ENCODE measurements around the gene APOO.

The APOO gene

DNA sequence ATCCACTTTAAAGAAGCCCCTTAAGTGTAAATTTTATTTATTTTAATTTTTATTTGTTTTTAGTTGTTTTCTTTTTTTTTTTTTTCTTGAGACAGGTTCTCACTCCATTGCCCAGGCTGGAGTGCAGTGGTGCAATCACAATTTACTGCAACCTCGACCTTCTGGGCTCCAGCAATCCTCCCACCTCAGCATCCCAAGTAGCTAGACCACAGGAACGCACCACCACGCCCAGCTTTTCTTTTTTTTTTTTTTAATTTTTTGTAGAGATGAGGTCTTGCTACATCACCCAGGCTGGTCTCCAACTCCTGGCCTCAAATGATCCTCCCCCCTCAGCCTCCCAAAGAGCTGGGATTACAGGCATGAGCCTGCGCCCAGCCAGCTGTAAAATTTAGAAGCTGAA is 118.8 kb downstream of the APOO start:
- no peak for DNase-seq (ENCODE audit: extremely low read depth in 1 of 2, low read depth in 1 of 2)

DNA sequence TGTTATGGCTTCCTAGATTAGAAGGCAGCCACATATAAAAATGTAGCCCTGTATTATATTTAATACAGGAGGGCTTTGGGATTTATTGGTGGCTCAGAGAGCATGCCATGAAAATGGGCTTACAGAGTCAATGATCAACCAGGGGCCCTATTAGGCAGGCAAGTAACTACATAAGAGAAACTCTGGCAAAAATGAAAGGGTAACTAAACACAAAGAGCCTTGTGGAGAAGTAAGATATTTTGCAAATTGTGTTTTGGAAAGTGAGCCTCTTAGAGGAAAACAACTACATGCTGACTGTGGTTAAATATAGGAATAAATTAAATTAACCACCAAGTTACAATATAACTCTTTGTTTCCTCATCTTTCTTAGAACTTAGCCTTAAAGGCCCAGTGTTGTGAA is 119.2 kb downstream of the APOO start:
- no peak for DNase-seq (ENCODE audit: extremely low read depth in 1 of 2, low read depth in 1 of 2)

DNA sequence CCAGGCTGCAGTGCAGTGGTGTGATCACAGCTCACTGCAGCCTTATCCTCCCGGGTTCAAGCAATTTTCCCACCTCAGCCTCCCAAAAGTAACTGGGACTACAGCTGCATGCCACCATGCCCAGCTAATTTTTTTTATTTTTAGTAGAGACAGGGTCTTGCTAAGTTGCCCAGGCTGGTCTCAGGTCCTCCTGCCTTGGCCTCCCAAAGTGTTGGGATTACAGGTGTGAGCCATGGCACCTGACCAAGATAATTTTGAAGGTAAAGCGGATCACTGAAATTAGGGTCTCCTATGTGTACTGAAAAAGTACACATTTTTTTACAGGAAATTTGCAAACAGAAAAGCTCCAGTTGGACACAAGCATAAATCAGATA is 120.0 kb downstream of the APOO start:
- DNase-seq (ENCODE audit: extremely low read depth in 1 of 2, low read depth in 1 of 2): no peak

DNA sequence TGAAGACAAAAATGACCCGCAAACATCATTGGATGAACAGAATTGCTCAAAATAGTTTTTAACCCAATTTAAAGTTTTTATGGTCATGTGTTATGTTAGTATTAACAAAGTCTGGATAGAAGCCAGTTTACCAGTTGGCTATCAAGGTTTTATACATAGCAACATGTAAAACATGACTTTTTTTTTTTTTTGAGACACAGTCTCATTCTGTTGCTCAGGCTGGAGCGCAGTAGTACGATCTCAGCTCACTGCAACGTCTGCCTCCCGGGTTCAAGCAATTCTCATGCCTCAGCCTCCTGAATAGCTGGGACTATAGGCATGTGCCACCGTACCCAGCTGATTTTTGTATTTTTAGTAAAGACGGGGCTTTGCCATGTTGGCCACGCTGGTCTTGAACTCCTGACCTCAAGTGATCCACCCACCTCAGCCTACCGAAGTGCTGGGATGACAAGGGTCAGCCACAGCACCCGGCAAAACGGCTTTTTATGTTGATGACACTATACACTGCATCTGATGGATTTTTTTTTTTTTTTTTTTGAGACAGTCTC is 121.4 kb downstream of the APOO start:
- no peak for DNase-seq (ENCODE audit: extremely low read depth in 1 of 2, low read depth in 1 of 2)

DNA sequence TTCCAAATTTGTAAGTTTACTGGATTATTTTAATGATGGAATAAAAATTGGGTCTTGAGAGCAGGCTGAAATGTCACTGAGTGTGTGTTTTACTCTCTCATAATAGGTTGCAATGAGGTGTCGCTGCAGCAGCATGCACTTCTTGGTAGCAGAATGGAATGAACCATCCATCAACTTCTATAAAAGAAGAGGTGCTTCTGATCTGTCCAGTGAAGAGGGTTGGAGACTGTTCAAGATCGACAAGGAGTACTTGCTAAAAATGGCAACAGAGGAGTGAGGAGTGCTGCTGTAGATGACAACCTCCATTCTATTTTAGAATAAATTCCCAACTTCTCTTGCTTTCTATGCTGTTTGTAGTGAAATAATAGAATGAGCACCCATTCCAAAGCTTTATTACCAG is 122.2 kb downstream of the APOO start:
- no peak for DNase-seq (ENCODE audit: extremely low read depth in 1 of 2, low read depth in 1 of 2)

DNA sequence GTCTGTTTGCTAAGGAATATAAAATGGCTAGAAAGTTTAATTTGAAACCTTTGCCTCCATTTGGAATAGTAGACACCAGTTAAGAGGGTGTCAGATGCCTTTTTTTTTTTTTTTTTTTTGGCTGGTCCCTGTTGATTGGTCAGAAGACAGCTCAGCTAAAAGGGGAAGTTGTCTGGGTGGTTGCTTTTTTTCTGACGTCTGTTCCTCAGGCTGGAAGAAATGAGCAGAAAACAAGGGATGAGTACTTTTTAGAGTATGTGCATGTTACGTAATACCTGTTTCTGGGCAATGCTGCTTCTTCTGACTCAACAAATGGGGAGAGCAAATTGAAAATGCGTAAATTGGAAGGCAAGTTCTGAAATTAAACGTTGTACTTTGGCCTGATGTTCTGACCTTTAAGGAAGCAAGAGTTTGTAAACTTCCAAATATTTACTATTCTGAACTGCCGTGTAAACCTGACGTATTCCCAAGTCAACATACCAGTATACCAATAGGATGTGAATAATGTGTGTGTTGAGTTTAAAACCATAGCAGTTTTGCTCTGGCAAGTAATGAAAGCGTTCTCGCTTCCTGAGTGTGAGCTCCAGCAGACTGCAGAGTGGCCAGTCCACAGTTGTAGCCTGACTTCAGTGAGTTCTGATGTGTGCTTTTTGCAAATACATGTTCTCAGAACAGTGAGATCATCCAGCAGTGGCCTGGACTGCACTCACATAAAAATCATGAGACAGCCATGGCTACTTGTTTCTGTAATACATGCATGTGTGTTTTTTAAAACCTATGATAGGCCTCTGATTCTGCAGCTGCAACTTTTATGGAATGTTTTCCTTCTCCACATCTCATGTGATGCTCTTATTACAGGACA is 123.0 kb downstream of the APOO start:
- DNase-seq (ENCODE audit: extremely low read depth in 1 of 2, low read depth in 1 of 2): no peak

DNA sequence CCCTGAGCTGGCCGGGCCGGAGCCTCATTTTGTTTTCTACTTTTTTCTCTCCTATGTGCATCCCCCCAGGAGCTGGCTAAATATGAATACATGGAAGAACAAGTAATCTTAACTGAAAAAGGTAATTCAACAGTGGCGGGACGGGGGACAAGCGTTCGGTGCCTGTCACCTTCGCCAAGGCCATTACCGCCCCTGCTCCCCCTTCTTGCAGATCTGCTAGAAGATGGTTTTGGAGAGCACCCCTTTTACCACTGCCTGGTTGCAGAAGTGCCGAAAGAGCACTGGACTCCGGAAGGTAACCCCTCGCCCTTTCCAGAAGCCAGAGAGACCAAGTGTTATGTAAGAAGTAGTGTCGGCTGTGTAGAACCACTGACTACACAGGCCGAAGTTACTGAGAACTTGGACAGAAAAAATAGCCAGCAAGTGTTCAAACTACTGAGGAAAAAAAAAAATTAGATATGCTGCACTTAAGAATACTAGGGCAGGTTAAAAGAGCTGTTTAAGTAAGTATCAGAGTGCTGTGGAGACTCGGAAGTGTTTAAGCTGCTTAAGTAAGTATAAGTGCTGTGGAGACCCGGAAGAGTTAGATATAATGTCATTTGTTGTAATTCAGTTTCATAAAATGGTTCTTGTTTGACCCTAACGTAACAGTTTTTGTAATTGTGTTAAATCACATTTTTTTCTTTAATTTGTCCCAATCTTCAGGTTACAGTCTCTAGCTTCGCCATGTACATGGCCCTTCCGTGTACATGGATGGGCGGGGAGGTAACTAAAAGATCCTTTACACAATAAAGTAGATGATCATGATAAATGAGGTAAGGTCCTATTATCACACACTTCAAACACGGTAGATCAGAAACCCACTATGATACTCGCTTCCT is 123.9 kb downstream of the APOO start:
- no peak for DNase-seq (ENCODE audit: extremely low read depth in 1 of 2, low read depth in 1 of 2)

All from activated CD8-positive, alpha-beta memory T cell treated with anti-CD3 and anti-CD28 coated beads for 1 hour (primary cell).